ENCODE data around the gene SLC25A17. TPM values are rescaled to one million over a fixed set of nuclear protein-coding genes. Genes with fewer than 3 reads are reported as not detected.
"Not testable (repeated sequence)": the region's sequence is repeated elsewhere in the genome, so short reads cannot be mapped to it uniquely, and the experiment has no call there.

The SLC25A17 gene
- total RNA-seq, 1 donor from 2014 or later, result 27.3 TPM

DNA sequence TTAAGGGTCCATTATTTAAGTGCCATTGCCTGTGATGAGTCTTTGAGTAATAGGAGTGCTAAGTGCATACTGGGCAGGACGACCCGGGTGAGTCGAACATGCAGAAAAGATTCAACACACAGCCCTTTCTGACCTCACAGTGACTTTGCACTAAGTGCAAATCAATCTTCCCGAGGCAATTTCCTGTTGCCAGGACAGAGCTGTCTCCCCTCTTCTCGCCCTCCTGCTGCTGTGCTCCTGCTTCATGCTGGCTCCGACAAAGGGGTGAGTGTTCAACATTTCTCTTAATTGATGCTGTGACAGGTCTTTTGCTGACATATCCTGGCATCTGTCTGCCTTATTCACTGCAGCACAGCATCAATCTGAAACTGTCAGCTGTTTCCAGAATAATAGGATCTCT, 97.9 kb downstream of the SLC25A17 start:
- H3K9me3 Mint-ChIP-seq, result no peaks in the 10 kb centered on the region

DNA sequence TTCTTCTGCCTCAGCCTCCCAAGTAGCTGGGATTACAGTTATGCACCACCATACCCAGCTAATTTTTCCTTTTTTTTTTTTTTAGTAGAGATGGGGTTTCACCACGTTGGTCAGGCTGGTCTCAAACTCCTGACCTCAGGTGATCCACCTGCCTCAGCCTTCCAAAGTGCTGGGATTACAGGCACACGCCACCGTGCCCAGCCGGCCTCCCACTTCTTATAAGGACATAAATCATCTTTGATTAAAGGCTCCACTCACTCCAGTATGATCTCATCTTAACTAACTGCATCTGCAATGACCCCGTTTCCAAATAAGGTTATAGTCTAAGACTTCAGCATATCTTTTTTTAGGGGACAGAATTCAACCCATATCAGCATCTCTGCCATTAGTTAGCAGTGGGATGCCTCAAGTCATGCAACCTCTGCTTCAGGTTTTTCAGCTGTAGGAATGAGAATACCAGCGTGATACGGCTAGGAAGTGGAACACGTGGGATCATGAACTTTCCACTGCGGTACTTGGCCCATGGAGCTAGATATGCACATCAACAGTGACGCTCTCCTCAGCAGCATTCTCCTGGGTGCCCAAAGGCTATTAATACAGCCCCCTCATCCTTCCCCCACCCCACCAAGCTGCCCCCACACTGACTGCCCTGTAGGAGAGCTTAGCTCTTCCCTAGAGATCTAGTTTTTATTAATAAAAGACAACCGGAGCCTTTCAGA, 98.4 kb downstream of the SLC25A17 start:
- Mint-ChIP-seq H3K27ac (no peak overlapping the region), H3K4me3 (ENCODE audit: low read depth) (no peak overlapping the region), H3K36me3 (ENCODE audit: low read depth) (no peaks in the 10 kb centered on the region), H3K9me3 (no peaks in the 10 kb centered on the region), H3K27me3 (ENCODE audit: low read depth) (peaks cover 10% of the 10 kb centered on the region), H3K4me1 (ENCODE audit: low read depth) (peaks cover 17% of the 10 kb centered on the region)
- no peak for DNase-seq (ENCODE audit: low spot score)
- intact Hi-C loops (cut with micrococcal nuclease), result no loop called here

More for the DNA sequence above, 97.9 kb downstream of the SLC25A17 start:
- Mint-ChIP-seq H3K4me1 (ENCODE audit: low read depth) (peaks cover 17% of the 10 kb centered on the region), H3K4me3 (ENCODE audit: low read depth) (no peak overlapping the region), H3K27ac (no peak overlapping the region), H3K36me3 (ENCODE audit: low read depth) (no peaks in the 10 kb centered on the region), H3K27me3 (ENCODE audit: low read depth) (peaks cover 10% of the 10 kb centered on the region)
- intact Hi-C loops (cut with micrococcal nuclease), result no loop called here
- DNase-seq (ENCODE audit: low spot score), result no peak

DNA sequence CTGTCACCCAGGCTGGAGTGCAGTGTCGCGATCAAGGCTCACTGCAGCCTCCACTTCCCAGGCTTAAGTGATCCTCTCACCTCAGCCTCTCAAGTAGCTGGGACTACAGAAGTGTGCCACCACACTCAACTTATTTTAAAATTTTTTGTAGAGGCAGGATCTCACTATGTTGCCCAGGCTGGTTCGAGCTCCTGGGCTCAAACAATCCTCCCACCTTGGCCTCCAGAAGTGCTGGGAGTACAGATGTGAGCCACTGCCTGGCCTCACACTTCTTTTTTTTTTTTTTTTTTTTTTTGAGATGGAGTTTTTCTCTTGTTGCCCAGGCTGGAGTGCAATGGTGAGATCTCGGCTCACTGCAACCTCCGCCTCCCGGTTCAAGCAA, 99.0 kb downstream of the SLC25A17 start:
- H3K9me3 Mint-ChIP-seq; H3K27ac Mint-ChIP-seq; DNase-seq (ENCODE audit: low spot score); H3K36me3 Mint-ChIP-seq (ENCODE audit: low read depth); H3K4me3 Mint-ChIP-seq (ENCODE audit: low read depth); intact Hi-C loops (cut with micrococcal nuclease): not testable (repeated sequence)
- Mint-ChIP-seq H3K4me1 (ENCODE audit: low read depth) (peaks cover 15% of the 10 kb centered on the region), H3K27me3 (ENCODE audit: low read depth) (peaks cover 10% of the 10 kb centered on the region)

Other genes with a start within 250 kb of the SLC25A17 start
- 48.9 and 51.6 TPM in 2 replicates for gene MRTFA, start 182.6 kb downstream of the SLC25A17 start, total RNA-seq
- not detected in 2 replicates for gene MCHR1, start 139.9 kb downstream of the SLC25A17 start, total RNA-seq
- gene ST13, start 37.3 kb upstream of the SLC25A17 start, total RNA-seq, result 194 and 201 TPM in 2 replicates
- 17.5 and 17.9 TPM in 2 replicates for gene XPNPEP3, start 37.8 kb upstream of the SLC25A17 start, total RNA-seq
- not detected in 2 replicates for gene DNAJB7, start 42.8 kb upstream of the SLC25A17 start, total RNA-seq
- 103 and 110 TPM in 2 replicates for gene RBX1, start 132.0 kb upstream of the SLC25A17 start, total RNA-seq